Measurements from ENCODE around the gene ABI3. TPM values are rescaled to one million over a fixed set of nuclear protein-coding genes. Genes with fewer than 3 reads are reported as not detected.

The ABI3 gene
- total RNA-seq, 3 donors from 2014 or later = 5.9 to 10.6 (median 7.2) TPM

- no peak overlapping the region for H3K4me3 ChIP-seq
- DNase-seq = no peak
- no peaks in the 10 kb centered on the region for H3K36me3 ChIP-seq (ENCODE audit: low read depth)
- peaks cover 3% of the 10 kb centered on the region for H3K4me1 ChIP-seq (ENCODE audit: low read depth)
- intact Hi-C loops (cut with DNase I, micrococcal nuclease) = no loop called here
- no peak for TF ChIP-seq CTCF (IDR thresholded peaks at IDR 0.05)
- ATAC-seq = no peak
- no peaks in the 10 kb centered on the region for H3K9me3 ChIP-seq
Observed at GRCh38 chr17:49194297-49194607, 16.3 kb upstream of the ABI3 start.

GRCh38 chr17:49195751-49196150 is 14.8 kb upstream of the ABI3 start:
- Histone ChIP-seq H3K9me3 (no peaks in the 10 kb centered on the region), H3K36me3 (ENCODE audit: low read depth) (no peaks in the 10 kb centered on the region), H3K4me3 (no peak overlapping the region), H3K4me1 (ENCODE audit: low read depth) (peaks cover 3% of the 10 kb centered on the region)
- DNase-seq = no peak
- TF ChIP-seq CTCF (IDR thresholded peaks at IDR 0.05) = no peak
- ATAC-seq = no peak
- intact Hi-C loops (cut with DNase I, micrococcal nuclease) = no loop called here

- DNase-seq (no peak), ATAC-seq (no peak)
- no peak for TF ChIP-seq CTCF (IDR thresholded peaks at IDR 0.05)
- intact Hi-C loops (cut with DNase I, micrococcal nuclease) = no loop called here
- H3K4me3 ChIP-seq = no peak overlapping the region
- no peaks in the 10 kb centered on the region for H3K9me3 ChIP-seq
- peaks cover 1% of the 10 kb centered on the region for H3K4me1 ChIP-seq (ENCODE audit: low read depth)
- no peaks in the 10 kb centered on the region for H3K36me3 ChIP-seq (ENCODE audit: low read depth)
Observed at GRCh38 chr17:49196520-49196919, 14.0 kb upstream of the ABI3 start.

GRCh38 chr17:49197346-49197998 is 13.0 kb upstream of the ABI3 start:
- Histone ChIP-seq H3K36me3 (ENCODE audit: low read depth) (no peaks in the 10 kb centered on the region), H3K9me3 (no peaks in the 10 kb centered on the region), H3K4me1 (ENCODE audit: low read depth) (no peaks in the 10 kb centered on the region), H3K4me3 (no peak overlapping the region)
- no peak for ATAC-seq
- intact Hi-C loops (cut with DNase I, micrococcal nuclease) = no loop called here
- no peak for TF ChIP-seq CTCF (IDR thresholded peaks at IDR 0.05)
- DNase-seq = no peak

- no peak for ATAC-seq
- Histone ChIP-seq H3K9me3 (no peaks in the 10 kb centered on the region), H3K4me3 (no peak overlapping the region), H3K36me3 (ENCODE audit: low read depth) (no peaks in the 10 kb centered on the region), H3K4me1 (ENCODE audit: low read depth) (no peaks in the 10 kb centered on the region)
- no peak for DNase-seq
- intact Hi-C loops (cut with DNase I, micrococcal nuclease) = no loop called here
- TF ChIP-seq CTCF (IDR thresholded peaks at IDR 0.05) = no peak
Observed at GRCh38 chr17:49198211-49198610, 12.3 kb upstream of the ABI3 start.

Data from mucosa of descending colon (tissue), 3 donors.